GM21381 (cell line): ENCODE measurements around the gene NECTIN3.

ENCODE experiments used
- ATAC-seq: cut with Tn5 transposase; IDR thresholded peaks from one replicate; pipeline ENCODE4 v1.9.1; 2021; ENCODE audit warnings: mild to moderate bottlenecking, moderate library complexity; ENCODE audit not compliant: unreplicated experiment

NECTIN3 gene

GRCh38 chr3:111080413-111080812 is 8.8 kb downstream of the NECTIN3 start:
- no peak for ATAC-seq

GRCh38 chr3:111081008-111081545 is 9.5 kb downstream of the NECTIN3 start:
- ATAC-seq, result no peak

- no peak for ATAC-seq
Measured at GRCh38 chr3:111084911-111085310, 13.3 kb downstream of the NECTIN3 start.

GRCh38 chr3:111087924-111088469 is 16.4 kb downstream of the NECTIN3 start:
- ATAC-seq, result no peak

GRCh38 chr3:111096487-111097209 is 25.0 kb downstream of the NECTIN3 start:
- no peak for ATAC-seq

- ATAC-seq, result no peak
Measured at GRCh38 chr3:111103807-111104206, 32.2 kb downstream of the NECTIN3 start.

- no peak for ATAC-seq
Measured at GRCh38 chr3:111106993-111107661, 35.5 kb downstream of the NECTIN3 start.

GRCh38 chr3:111107662-111108035 is 36.0 kb downstream of the NECTIN3 start:
- no peak for ATAC-seq

- ATAC-seq, result no peak
Measured at GRCh38 chr3:111112913-111113312, 41.3 kb downstream of the NECTIN3 start.

GRCh38 chr3:111128884-111129283 is 57.3 kb downstream of the NECTIN3 start:
- ATAC-seq, result no peak

- no peak for ATAC-seq
Measured at GRCh38 chr3:111130827-111131226, 59.2 kb downstream of the NECTIN3 start.

- ATAC-seq, result no peak
Measured at GRCh38 chr3:111134302-111134701, 62.7 kb downstream of the NECTIN3 start.

GRCh38 chr3:111151438-111151837 is 79.8 kb downstream of the NECTIN3 start:
- no peak for ATAC-seq

- ATAC-seq, result no peak
Measured at GRCh38 chr3:111152496-111152895, 80.9 kb downstream of the NECTIN3 start.

GRCh38 chr3:111156517-111156916 is 84.9 kb downstream of the NECTIN3 start:
- no peak for ATAC-seq

GRCh38 chr3:111159391-111159790 is 87.8 kb downstream of the NECTIN3 start:
- no peak for ATAC-seq

GRCh38 chr3:111164621-111165020 is 93.0 kb downstream of the NECTIN3 start:
- no peak for ATAC-seq

GRCh38 chr3:111165411-111165810 is 93.8 kb downstream of the NECTIN3 start:
- no peak for ATAC-seq

- no peak for ATAC-seq
Measured at GRCh38 chr3:111173328-111173900, 101.8 kb downstream of the NECTIN3 start.

GRCh38 chr3:111173906-111174305 is 102.3 kb downstream of the NECTIN3 start:
- no peak for ATAC-seq

GRCh38 chr3:111190518-111190917 is 118.9 kb downstream of the NECTIN3 start:
- ATAC-seq, result no peak

- ATAC-seq, result no peak
Measured at GRCh38 chr3:111193472-111193871, 121.9 kb downstream of the NECTIN3 start.
